Karpas-422 (cell line): Measurements from ENCODE around the gene APEH. TPM values are rescaled to one million over a fixed set of nuclear protein-coding genes. Genes with fewer than 3 reads are reported as not detected.

Experiments used
- DNase-seq: peaks from one replicate; pipeline ENCODE4 v3.0.0-alpha.2; 2015
- H2AFZ ChIP-seq: fragments of 200-600 bp; sonication (generic); 2 replicates; pipeline ENCODE4 v1.6.1; 2014; ENCODE audit warnings: antibody characterized with exemption, low read length, mixed read lengths
- H3K27ac ChIP-seq: fragments of 200-600 bp; sonication (generic); 2 replicates; pipeline ENCODE4 v1.5.1; 2014; ENCODE audit warnings: mild to moderate bottlenecking, low read length, moderate library complexity
- H3K27me3 ChIP-seq: fragments of 200-600 bp; sonication (generic); 2 replicates; pipeline ENCODE4 v1.6.1; 2014; ENCODE audit warnings: low read length, mixed read lengths
- H3K36me3 ChIP-seq: fragments of 200-600 bp; sonication (generic); 2 replicates; pipeline ENCODE4 v1.6.1; 2014; ENCODE audit warnings: low read length, mixed read lengths; ENCODE audit not compliant: insufficient read depth
- H3K4me1 ChIP-seq: fragments of 200-600 bp; sonication (generic); 2 replicates; pipeline ENCODE4 v1.6.1; 2014; ENCODE audit warnings: mild to moderate bottlenecking, low read length, mixed read lengths
- H3K4me2 ChIP-seq: fragments of 200-600 bp; sonication (generic); 2 replicates; pipeline ENCODE4 v1.6.1; 2014; ENCODE audit warnings: low read length, low read depth, mild to moderate bottlenecking; ENCODE audit not compliant: poor library complexity, severe bottlenecking
- H3K4me3 ChIP-seq: fragments of 200-600 bp; sonication (generic); 2 replicates; pipeline ENCODE4 v1.5.1; 2014; ENCODE audit warnings: mild to moderate bottlenecking, antibody characterized with exemption, low read length, mixed read lengths
- H3K79me2 ChIP-seq: fragments of 200-600 bp; sonication (generic); 2 replicates; pipeline ENCODE4 v1.6.1; 2014; ENCODE audit warnings: mild to moderate bottlenecking, low read length, mixed read lengths
- H3K9ac ChIP-seq: fragments of 200-600 bp; sonication (generic); 2 replicates; pipeline ENCODE4 v1.6.0; 2014; ENCODE audit warnings: low read length
- H3K9me2 ChIP-seq: fragments of 200-600 bp; sonication (generic), shearing (Covaris generic); replicated peaks from 2 replicates; pipeline ENCODE4 v1.6.0; 2014; ENCODE audit warnings: mild to moderate bottlenecking, low read length, moderate library complexity; ENCODE audit not compliant: insufficient read depth
- H3K9me3 ChIP-seq: fragments of 300-700, 200-600 bp; sonication (generic); 2 replicates; pipeline ENCODE4 v1.6.1; 2014; ENCODE audit warnings: low read length, mixed read lengths
- H4K20me1 ChIP-seq: fragments of 200-600 bp; sonication (generic); 2 replicates; pipeline ENCODE4 v1.6.1; 2014; ENCODE audit warnings: mild to moderate bottlenecking, antibody characterized with exemption, low read length, low read depth; ENCODE audit not compliant: insufficient read depth
- total RNA-seq: library from RNA; depleted of rRNA; stranded (reverse); fragments of >200 nt; shearing (Covaris generic); gene quantifications from 2 replicates; pipeline ENCODE4 v1.2.3, GENCODE V29; 2014; ENCODE audit warnings: low replicate concordance

The APEH gene
- total RNA-seq, 1 experiment from 2014 or later = 96.3 TPM

- H3K4me3 ChIP-seq = no peak overlapping the region
- no peaks in the 10 kb centered on the region for H3K27me3 ChIP-seq
- no peaks in the 10 kb centered on the region for H3K79me2 ChIP-seq
- no peaks in the 10 kb centered on the region for H3K4me1 ChIP-seq
- no peak overlapping the region for H2AFZ ChIP-seq
- no peak overlapping the region for H3K27ac ChIP-seq
- H3K9ac ChIP-seq = no peak overlapping the region
- H4K20me1 ChIP-seq = no peaks in the 10 kb centered on the region
- no peaks in the 10 kb centered on the region for H3K36me3 ChIP-seq
- no peak for DNase-seq
- no peak overlapping the region for H3K4me2 ChIP-seq
- H3K9me3 ChIP-seq = no peaks in the 10 kb centered on the region
- H3K9me2 ChIP-seq = no peaks in the 10 kb centered on the region
Observed at GRCh38 chr3:49659756-49660155, 14.4 kb upstream of the APEH start.

GRCh38 chr3:49661281-49661680, 12.9 kb upstream of the APEH start:
- H3K9me3 ChIP-seq = no peaks in the 10 kb centered on the region
- H3K4me3 ChIP-seq = no peak overlapping the region
- H3K9me2 ChIP-seq = no peaks in the 10 kb centered on the region
- H3K27ac ChIP-seq = no peak overlapping the region
- H2AFZ ChIP-seq = no peak overlapping the region
- no peak for DNase-seq
- no peaks in the 10 kb centered on the region for H4K20me1 ChIP-seq
- no peak overlapping the region for H3K9ac ChIP-seq
- no peaks in the 10 kb centered on the region for H3K4me1 ChIP-seq
- no peaks in the 10 kb centered on the region for H3K36me3 ChIP-seq
- H3K27me3 ChIP-seq = no peaks in the 10 kb centered on the region
- no peaks in the 10 kb centered on the region for H3K79me2 ChIP-seq
- no peak overlapping the region for H3K4me2 ChIP-seq

GRCh38 chr3:49662021-49662420, 12.1 kb upstream of the APEH start:
- H3K4me3 ChIP-seq = no peak overlapping the region
- H3K27me3 ChIP-seq = no peaks in the 10 kb centered on the region
- H3K36me3 ChIP-seq = no peaks in the 10 kb centered on the region
- no peaks in the 10 kb centered on the region for H3K9me2 ChIP-seq
- no peaks in the 10 kb centered on the region for H4K20me1 ChIP-seq
- H2AFZ ChIP-seq = no peak overlapping the region
- no peak for DNase-seq
- no peaks in the 10 kb centered on the region for H3K79me2 ChIP-seq
- H3K27ac ChIP-seq = no peak overlapping the region
- H3K4me1 ChIP-seq = no peaks in the 10 kb centered on the region
- H3K9me3 ChIP-seq = no peaks in the 10 kb centered on the region
- no peak overlapping the region for H3K9ac ChIP-seq
- no peak overlapping the region for H3K4me2 ChIP-seq

GRCh38 chr3:49662720-49663413, 11.3 kb upstream of the APEH start:
- Histone ChIP-seq H3K79me2 (no peaks in the 10 kb centered on the region), H3K4me2 (no peak overlapping the region), H3K9ac (no peak overlapping the region), H3K9me3 (no peaks in the 10 kb centered on the region), H3K4me3 (no peak overlapping the region), H3K9me2 (no peaks in the 10 kb centered on the region), H3K27me3 (no peaks in the 10 kb centered on the region), H2AFZ (no peak overlapping the region), H3K4me1 (no peaks in the 10 kb centered on the region), H4K20me1 (no peaks in the 10 kb centered on the region), H3K27ac (no peak overlapping the region), H3K36me3 (no peaks in the 10 kb centered on the region)
- DNase-seq = no peak

- no peaks in the 10 kb centered on the region for H3K27me3 ChIP-seq
- no peak overlapping the region for H3K4me3 ChIP-seq
- H3K27ac ChIP-seq = no peak overlapping the region
- no peaks in the 10 kb centered on the region for H3K79me2 ChIP-seq
- no peak overlapping the region for H3K9ac ChIP-seq
- H2AFZ ChIP-seq = no peak overlapping the region
- H3K9me2 ChIP-seq = no peaks in the 10 kb centered on the region
- H3K4me1 ChIP-seq = no peaks in the 10 kb centered on the region
- H4K20me1 ChIP-seq = no peaks in the 10 kb centered on the region
- no peak overlapping the region for H3K4me2 ChIP-seq
- H3K36me3 ChIP-seq = no peaks in the 10 kb centered on the region
- DNase-seq = no peak
- H3K9me3 ChIP-seq = no peaks in the 10 kb centered on the region
Observed at GRCh38 chr3:49663831-49664230, 10.3 kb upstream of the APEH start.

GRCh38 chr3:49664300-49664699, 9.9 kb upstream of the APEH start:
- Histone ChIP-seq H4K20me1 (no peaks in the 10 kb centered on the region), H3K9me3 (no peaks in the 10 kb centered on the region), H3K9ac (no peak overlapping the region), H3K9me2 (no peaks in the 10 kb centered on the region), H3K4me3 (no peak overlapping the region), H3K27ac (no peak overlapping the region), H3K4me2 (no peak overlapping the region), H3K79me2 (no peaks in the 10 kb centered on the region), H3K36me3 (no peaks in the 10 kb centered on the region), H2AFZ (no peak overlapping the region), H3K27me3 (no peaks in the 10 kb centered on the region), H3K4me1 (no peaks in the 10 kb centered on the region)
- no peak for DNase-seq

- Histone ChIP-seq H3K9ac (no peak overlapping the region), H2AFZ (no peak overlapping the region), H3K9me2 (no peaks in the 10 kb centered on the region), H3K36me3 (no peaks in the 10 kb centered on the region), H4K20me1 (no peaks in the 10 kb centered on the region; the same call in 1 of the 2 replicates), H3K27me3 (no peaks in the 10 kb centered on the region), H3K4me1 (no peaks in the 10 kb centered on the region), H3K9me3 (no peaks in the 10 kb centered on the region), H3K4me2 (no peak overlapping the region), H3K4me3 (no peak overlapping the region), H3K27ac (no peak overlapping the region), H3K79me2 (no peaks in the 10 kb centered on the region)
- no peak for DNase-seq
Observed at GRCh38 chr3:49665822-49666519, 8.2 kb upstream of the APEH start.

- H3K79me2 ChIP-seq = no peaks in the 10 kb centered on the region
- no peaks in the 10 kb centered on the region for H3K4me1 ChIP-seq
- H3K9me2 ChIP-seq = no peaks in the 10 kb centered on the region
- no peaks in the 10 kb centered on the region for H3K27me3 ChIP-seq
- no peaks in the 10 kb centered on the region for H3K9me3 ChIP-seq
- DNase-seq = no peak
- no peaks in the 10 kb centered on the region; the same call in 1 of the 2 replicates for H4K20me1 ChIP-seq
- H3K4me2 ChIP-seq = no peak overlapping the region
- H3K9ac ChIP-seq = no peak overlapping the region
- H3K36me3 ChIP-seq = no peaks in the 10 kb centered on the region
- no peak overlapping the region for H3K27ac ChIP-seq
- H3K4me3 ChIP-seq = no peak overlapping the region
- H2AFZ ChIP-seq = no peak overlapping the region
Observed at GRCh38 chr3:49666592-49666991, 7.6 kb upstream of the APEH start.
